ENCODE results near the gene GUCY2D. TPM values are rescaled to one million over a fixed set of nuclear protein-coding genes. Genes with fewer than 3 reads are reported as not detected.

GUCY2D gene
- total RNA-seq, 4 donors from 2014 or later = not detected

DNA sequence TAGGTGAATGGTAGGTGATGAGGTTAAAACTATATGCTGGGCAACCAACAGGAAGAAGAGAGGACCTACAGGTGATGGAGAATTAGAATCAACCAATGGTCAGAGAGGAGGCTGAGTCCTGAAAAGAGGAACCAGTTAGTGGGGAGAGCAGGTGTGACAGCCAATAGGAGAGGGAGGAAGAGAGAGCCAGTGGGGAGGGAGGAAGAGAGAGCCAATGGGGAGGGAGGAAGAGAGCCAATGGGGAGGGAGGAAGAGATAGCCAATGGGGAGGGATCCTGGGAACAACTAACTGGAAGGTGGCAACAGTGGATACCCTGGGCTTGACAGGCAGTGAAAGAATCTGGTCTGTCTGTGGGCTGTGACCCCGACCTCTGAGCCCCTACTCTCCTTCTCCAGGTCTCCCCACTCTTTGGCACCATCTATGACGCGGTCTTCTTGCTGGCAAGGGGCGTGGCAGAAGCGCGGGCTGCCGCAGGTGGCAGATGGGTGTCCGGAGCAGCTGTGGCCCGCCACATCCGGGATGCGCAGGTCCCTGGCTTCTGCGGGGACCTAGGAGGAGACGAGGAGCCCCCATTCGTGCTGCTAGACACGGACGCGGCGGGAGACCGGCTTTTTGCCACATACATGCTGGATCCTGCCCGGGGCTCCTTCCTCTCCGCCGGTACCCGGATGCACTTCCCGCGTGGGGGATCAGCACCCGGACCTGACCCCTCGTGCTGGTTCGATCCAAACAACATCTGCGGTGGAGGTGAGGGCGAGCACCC lies 3.7 kb downstream of the GUCY2D start:
- Histone ChIP-seq H3K27me3 (peaks cover 17% of the 10 kb centered on the region), H3K36me3 (no peaks in the 10 kb centered on the region), H3K27ac (no peak overlapping the region), H3K4me1 (peaks cover 6 to 15% of the 10 kb centered on the region in 2 donors), H3K9me3 (no peaks in the 10 kb centered on the region), H3K4me3 (replicated peaks in 1 of 3) (no peak overlapping the region)
- 89 to 94% methylated on average over 16 to 30 of the region's 30 CpGs for WGBS, 2 donors
- intact Hi-C loops (cut with DNase I) = no loop called here
- TF ChIP-seq POLR2A (IDR thresholded peaks at IDR 0.05) (no peak), CTCF (IDR thresholded peaks at IDR 0.05) (no peak)
- no peak for DNase-seq

DNA sequence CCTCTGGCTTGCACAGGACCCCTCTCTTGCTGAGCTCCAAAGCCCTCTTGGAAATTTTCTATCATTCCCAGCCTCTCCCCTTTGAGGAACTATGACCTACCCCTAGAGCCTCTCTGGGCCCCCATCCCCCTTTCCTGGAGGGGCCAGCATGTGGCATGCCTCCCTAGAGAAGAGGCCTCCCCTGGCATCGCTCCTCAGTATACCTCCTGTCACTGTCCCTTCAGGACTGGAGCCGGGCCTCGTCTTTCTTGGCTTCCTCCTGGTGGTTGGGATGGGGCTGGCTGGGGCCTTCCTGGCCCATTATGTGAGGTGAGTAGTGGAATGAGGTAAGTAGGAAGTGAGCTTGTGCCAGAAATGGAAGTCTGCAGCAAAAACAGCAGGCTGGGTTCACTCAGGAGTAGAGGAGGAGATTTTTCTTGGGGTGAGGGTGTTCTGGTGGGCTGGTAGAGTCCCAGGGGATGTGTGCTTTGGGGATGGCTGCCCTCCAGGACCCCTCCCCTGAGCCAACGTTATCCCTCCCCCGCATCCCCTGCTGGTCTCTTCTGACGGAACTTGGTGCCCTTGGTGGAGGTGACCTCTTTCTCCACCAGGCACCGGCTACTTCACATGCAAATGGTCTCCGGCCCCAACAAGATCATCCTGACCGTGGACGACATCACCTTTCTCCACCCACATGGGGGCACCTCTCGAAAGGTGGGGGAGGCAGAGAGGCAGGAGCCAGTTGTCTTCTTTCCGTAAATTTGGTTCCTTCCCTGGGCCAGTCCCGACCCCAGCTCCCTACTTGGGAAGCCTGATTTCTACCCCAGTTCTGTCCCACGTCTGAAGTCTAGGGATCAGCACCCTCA lies 4.6 kb downstream of the GUCY2D start:
- Histone ChIP-seq H3K9me3 (no peaks in the 10 kb centered on the region), H3K27me3 (peaks cover 17% of the 10 kb centered on the region), H3K4me1 (peaks cover 6 to 15% of the 10 kb centered on the region in 2 donors), H3K27ac (no peak overlapping the region), H3K36me3 (no peaks in the 10 kb centered on the region), H3K4me3 (replicated peaks in 1 of 3) (no peak overlapping the region)
- intact Hi-C loops (cut with DNase I) = no loop called here
- TF ChIP-seq POLR2A (IDR thresholded peaks at IDR 0.05) (no peak), CTCF (IDR thresholded peaks at IDR 0.05) (no peak)
- WGBS, 2 donors = 68 to 71% methylated on average over 14 of the region's 14 CpGs
- no peak for DNase-seq

GRCh38 chr17:8007836-8008235 lies 5.4 kb downstream of the GUCY2D start:
- no peaks in the 10 kb centered on the region for H3K9me3 ChIP-seq
- intact Hi-C loops (cut with DNase I) = no loop called here
- DNase-seq = no peak
- H3K27me3 ChIP-seq = peaks cover 12% of the 10 kb centered on the region
- H3K36me3 ChIP-seq = no peaks in the 10 kb centered on the region
- no peak overlapping the region for H3K4me3 ChIP-seq (replicated peaks in 1 of 3)
- no peak overlapping the region for H3K27ac ChIP-seq
- TF ChIP-seq POLR2A (IDR thresholded peaks at IDR 0.05) (no peak), CTCF (IDR thresholded peaks at IDR 0.05) (no peak)
- H3K4me1 ChIP-seq = peaks cover 3 to 9% of the 10 kb centered on the region in 2 donors
- 90 to 100% methylated on average over 5 of the region's 5 CpGs for WGBS, 2 donors

- no peak for DNase-seq
- no peak for TF ChIP-seq POLR2A (IDR thresholded peaks at IDR 0.05)
- TF ChIP-seq CTCF (IDR thresholded peaks at IDR 0.05) = no peak
- Histone ChIP-seq H3K27me3 (no peaks in the 10 kb centered on the region), H3K4me3 (replicated peaks in 1 of 3) (no peak overlapping the region), H3K9me3 (no peaks in the 10 kb centered on the region), H3K27ac (no peak overlapping the region), H3K4me1 (peaks cover 14 to 16% of the 10 kb centered on the region in 2 donors), H3K36me3 (no peaks in the 10 kb centered on the region)
- 81 to 87% methylated on average over 15 of the region's 15 CpGs for WGBS, 2 donors
- intact Hi-C loops (cut with DNase I) = no loop called here
Observed at GRCh38 chr17:8012045-8012580, 9.7 kb downstream of the GUCY2D start.

All from thyroid gland (tissue), 4 donors.